WTC11 (cell line): Measurements from ENCODE around the gene OVAAL. TPM values are rescaled to one million over a fixed set of nuclear protein-coding genes. Genes with fewer than 3 reads are reported as not detected.

Source experiments
- ATAC-seq: fragments of 200-7000 bp; cut with Tn5 transposase; 2 replicates; pipeline ENCODE4 v1.10.0; 2021; ENCODE audit warnings: mild to moderate bottlenecking, moderate library complexity
- CTCF ChIA-PET: fragments of 300-600 bp; sonication (Branson Sonifier 250); formaldehyde crosslinking; loops from one replicate; lab custom pipeline; 2021; ENCODE audit warnings: antibody characterized with exemption; lab: Charles Lee
- POLR2A ChIA-PET: fragments of 350-600 bp; sonication (Branson Sonifier 250); formaldehyde crosslinking; loops from one replicate; lab custom pipeline; 2021; ENCODE audit warnings: antibody characterized with exemption; lab: Charles Lee
- DNase-seq: peaks from one replicate; pipeline ENCODE4 v3.0.0; 2021; ENCODE audit warnings: low spot score
- H3K27ac Mint-ChIP-seq: 2 replicates; pipeline ENCODE4 v1.8.0; 2021; ENCODE audit warnings: mixed read lengths
- H3K27me3 Mint-ChIP-seq: 2 replicates; pipeline ENCODE4 v1.8.0; 2021; ENCODE audit warnings: low read depth, mild to moderate bottlenecking, moderate library complexity, mixed read lengths
- H3K36me3 Mint-ChIP-seq: 2 replicates; pipeline ENCODE4 v1.8.0; 2021; ENCODE audit warnings: mixed read lengths
- H3K4me1 Mint-ChIP-seq: 2 replicates; pipeline ENCODE4 v1.8.0; 2022; ENCODE audit warnings: mixed read lengths
- H3K4me3 Mint-ChIP-seq: 2 replicates; pipeline ENCODE4 v1.8.0; 2021; ENCODE audit warnings: mild to moderate bottlenecking, moderate library complexity, mixed read lengths
- H3K9me3 Mint-ChIP-seq: 2 replicates; pipeline ENCODE4 v1.8.0; 2021; ENCODE audit warnings: mixed read lengths
- FOXK1 ChIP-seq: sonication (generic); formaldehyde crosslinking; IDR thresholded peaks from 2 replicates; pipeline ENCODE4 v1.8.0; 2022; ENCODE audit warnings: mild to moderate bottlenecking, moderate library complexity, missing genetic modification reagents
- HMGA2 ChIP-seq: fragments of 250-450 bp; sonication (Bioruptor Pico); IDR thresholded peaks from 2 replicates; pipeline ENCODE4 v1.4.0; 2021; ENCODE audit warnings: mild to moderate bottlenecking, moderate library complexity
- IRF2 ChIP-seq: sonication (generic); formaldehyde crosslinking; IDR thresholded peaks from 2 replicates; pipeline ENCODE4 v1.8.0; 2022; ENCODE audit warnings: low read depth, missing genetic modification reagents, borderline replicate concordance
- MXD4 ChIP-seq: fragments of 250-450 bp; sonication (Bioruptor Pico); IDR thresholded peaks from 2 replicates; pipeline ENCODE4 v1.8.0; 2021; ENCODE audit warnings: mild to moderate bottlenecking, moderate library complexity, borderline replicate concordance
- NFYB ChIP-seq: sonication (generic); formaldehyde crosslinking; conservative IDR thresholded peaks from 2 replicates; pipeline ENCODE4 v1.8.0; 2022; ENCODE audit warnings: low read depth, missing genetic modification reagents
- NR1H2 ChIP-seq: sonication (generic); formaldehyde crosslinking; IDR thresholded peaks from 2 replicates; pipeline ENCODE4 v1.9.0; 2021; ENCODE audit warnings: mild to moderate bottlenecking, moderate library complexity, missing genetic modification reagents
- TEAD4 ChIP-seq: sonication (generic); formaldehyde crosslinking; IDR thresholded peaks from 2 replicates; pipeline ENCODE4 v1.8.0; 2022; ENCODE audit warnings: mild to moderate bottlenecking, missing genetic modification reagents
- total RNA-seq: library from RNA; stranded (reverse); gene quantifications from 3 replicates; pipeline ENCODE4 v1.2.3, GENCODE V29; 2021
- TF ChIP-seq, protein P1 (sequence below): sonication (generic); formaldehyde crosslinking; conservative IDR thresholded peaks from 2 replicates; pipeline ENCODE4 v1.8.1; 2022; ENCODE audit warnings: mild to moderate bottlenecking, missing genetic modification reagents
- TF ChIP-seq, protein P2 (sequence below): sonication (generic); formaldehyde crosslinking; IDR thresholded peaks from 2 replicates; pipeline ENCODE4 v1.8.0; 2022; ENCODE audit warnings: mild to moderate bottlenecking, missing genetic modification reagents
- TF ChIP-seq, protein P3 (sequence below): fragments of 250-450 bp; sonication (Bioruptor Pico); IDR thresholded peaks from 2 replicates; pipeline ENCODE4 v1.8.0; 2021; ENCODE audit warnings: mild to moderate bottlenecking
- TF ChIP-seq, protein P4 (sequence below): sonication (generic); formaldehyde crosslinking; IDR thresholded peaks from 2 replicates; pipeline ENCODE4 v1.8.1; 2022; ENCODE audit warnings: low read depth, mild to moderate bottlenecking, moderate library complexity, missing genetic modification reagents, borderline replicate concordance
- TF ChIP-seq, protein P5 (sequence below): sonication (generic); formaldehyde crosslinking; IDR thresholded peaks from 2 replicates; pipeline ENCODE4 v1.8.1; 2022; ENCODE audit warnings: mild to moderate bottlenecking, missing genetic modification reagents, moderate library complexity, borderline replicate concordance
- TF ChIP-seq, protein P6 (sequence below): sonication (generic); formaldehyde crosslinking; IDR thresholded peaks from 2 replicates; pipeline ENCODE4 v1.8.1; 2022; ENCODE audit warnings: low read depth, missing genetic modification reagents, borderline replicate concordance
- TF ChIP-seq, protein P7 (sequence below): sonication (generic); formaldehyde crosslinking; IDR thresholded peaks from 2 replicates; pipeline ENCODE4 v1.8.1; 2023; ENCODE audit warnings: mild to moderate bottlenecking, missing genetic modification reagents, moderate library complexity
- TF ChIP-seq, protein P8 (sequence below): fragments of 200-600 bp; IDR thresholded peaks from 2 replicates; pipeline ENCODE4 v1.8.0; 2022; ENCODE audit warnings: antibody characterized with exemption

The OVAAL gene
- total RNA-seq, 1 experiment from 2014 or later = not detected

DNA sequence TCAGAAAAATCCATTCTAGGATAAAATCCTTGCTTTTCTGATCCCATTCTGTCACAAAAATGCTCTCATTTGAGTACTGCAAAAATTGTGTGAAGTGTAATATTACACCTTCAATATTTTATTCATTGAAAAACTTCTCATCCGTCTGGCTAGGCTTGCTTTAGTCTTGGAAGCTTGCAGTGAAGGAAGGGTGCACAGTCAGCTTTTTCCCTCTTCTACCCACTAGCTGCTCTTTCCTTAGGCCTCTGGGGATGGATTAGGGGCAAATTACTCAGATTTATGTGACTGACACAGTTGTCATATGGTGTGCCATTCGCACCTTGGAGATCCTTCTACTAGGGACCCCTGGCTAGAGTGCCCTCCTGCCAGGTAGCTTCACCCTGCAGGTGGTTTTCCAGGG lies 32.1 kb downstream of the OVAAL start:
- ChIA-PET CTCF (no interaction called here), POLR2A (no interaction called here)
- TF ChIP-seq TEAD4 (CRISPR knock-in tag) (no peak), FOXK1 (CRISPR knock-in tag) (no peak), NFYB (CRISPR knock-in tag) (no peak), MXD4 (CRISPR knock-in tag) (no peak), IRF2 (CRISPR knock-in tag) (no peak), NR1H2 (CRISPR knock-in tag) (no peak), HMGA2 (no peak)
- TF ChIP-seq, protein P1, sequence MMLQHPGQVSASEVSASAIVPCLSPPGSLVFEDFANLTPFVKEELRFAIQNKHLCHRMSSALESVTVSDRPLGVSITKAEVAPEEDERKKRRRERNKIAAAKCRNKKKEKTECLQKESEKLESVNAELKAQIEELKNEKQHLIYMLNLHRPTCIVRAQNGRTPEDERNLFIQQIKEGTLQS = no peak
- TF ChIP-seq, protein P2, sequence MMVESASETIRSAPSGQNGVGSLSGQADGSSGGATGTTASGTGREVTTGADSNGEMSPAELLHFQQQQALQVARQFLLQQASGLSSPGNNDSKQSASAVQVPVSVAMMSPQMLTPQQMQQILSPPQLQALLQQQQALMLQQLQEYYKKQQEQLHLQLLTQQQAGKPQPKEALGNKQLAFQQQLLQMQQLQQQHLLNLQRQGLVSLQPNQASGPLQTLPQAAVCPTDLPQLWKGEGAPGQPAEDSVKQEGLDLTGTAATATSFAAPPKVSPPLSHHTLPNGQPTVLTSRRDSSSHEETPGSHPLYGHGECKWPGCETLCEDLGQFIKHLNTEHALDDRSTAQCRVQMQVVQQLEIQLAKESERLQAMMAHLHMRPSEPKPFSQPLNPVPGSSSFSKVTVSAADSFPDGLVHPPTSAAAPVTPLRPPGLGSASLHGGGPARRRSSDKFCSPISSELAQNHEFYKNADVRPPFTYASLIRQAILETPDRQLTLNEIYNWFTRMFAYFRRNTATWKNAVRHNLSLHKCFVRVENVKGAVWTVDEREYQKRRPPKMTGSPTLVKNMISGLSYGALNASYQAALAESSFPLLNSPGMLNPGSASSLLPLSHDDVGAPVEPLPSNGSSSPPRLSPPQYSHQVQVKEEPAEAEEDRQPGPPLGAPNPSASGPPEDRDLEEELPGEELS (CRISPR knock-in tag) = no peak
- TF ChIP-seq, protein P3, sequence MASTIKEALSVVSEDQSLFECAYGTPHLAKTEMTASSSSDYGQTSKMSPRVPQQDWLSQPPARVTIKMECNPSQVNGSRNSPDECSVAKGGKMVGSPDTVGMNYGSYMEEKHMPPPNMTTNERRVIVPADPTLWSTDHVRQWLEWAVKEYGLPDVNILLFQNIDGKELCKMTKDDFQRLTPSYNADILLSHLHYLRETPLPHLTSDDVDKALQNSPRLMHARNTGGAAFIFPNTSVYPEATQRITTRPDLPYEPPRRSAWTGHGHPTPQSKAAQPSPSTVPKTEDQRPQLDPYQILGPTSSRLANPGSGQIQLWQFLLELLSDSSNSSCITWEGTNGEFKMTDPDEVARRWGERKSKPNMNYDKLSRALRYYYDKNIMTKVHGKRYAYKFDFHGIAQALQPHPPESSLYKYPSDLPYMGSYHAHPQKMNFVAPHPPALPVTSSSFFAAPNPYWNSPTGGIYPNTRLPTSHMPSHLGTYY (CRISPR knock-in tag) = no peak
- TF ChIP-seq, protein P4, sequence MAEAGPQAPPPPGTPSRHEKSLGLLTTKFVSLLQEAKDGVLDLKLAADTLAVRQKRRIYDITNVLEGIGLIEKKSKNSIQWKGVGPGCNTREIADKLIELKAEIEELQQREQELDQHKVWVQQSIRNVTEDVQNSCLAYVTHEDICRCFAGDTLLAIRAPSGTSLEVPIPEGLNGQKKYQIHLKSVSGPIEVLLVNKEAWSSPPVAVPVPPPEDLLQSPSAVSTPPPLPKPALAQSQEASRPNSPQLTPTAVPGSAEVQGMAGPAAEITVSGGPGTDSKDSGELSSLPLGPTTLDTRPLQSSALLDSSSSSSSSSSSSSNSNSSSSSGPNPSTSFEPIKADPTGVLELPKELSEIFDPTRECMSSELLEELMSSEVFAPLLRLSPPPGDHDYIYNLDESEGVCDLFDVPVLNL (CRISPR knock-in tag) = no peak
- TF ChIP-seq, protein P5, sequence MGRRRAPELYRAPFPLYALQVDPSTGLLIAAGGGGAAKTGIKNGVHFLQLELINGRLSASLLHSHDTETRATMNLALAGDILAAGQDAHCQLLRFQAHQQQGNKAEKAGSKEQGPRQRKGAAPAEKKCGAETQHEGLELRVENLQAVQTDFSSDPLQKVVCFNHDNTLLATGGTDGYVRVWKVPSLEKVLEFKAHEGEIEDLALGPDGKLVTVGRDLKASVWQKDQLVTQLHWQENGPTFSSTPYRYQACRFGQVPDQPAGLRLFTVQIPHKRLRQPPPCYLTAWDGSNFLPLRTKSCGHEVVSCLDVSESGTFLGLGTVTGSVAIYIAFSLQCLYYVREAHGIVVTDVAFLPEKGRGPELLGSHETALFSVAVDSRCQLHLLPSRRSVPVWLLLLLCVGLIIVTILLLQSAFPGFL (CRISPR knock-in tag) = no peak
- TF ChIP-seq, protein P6, sequence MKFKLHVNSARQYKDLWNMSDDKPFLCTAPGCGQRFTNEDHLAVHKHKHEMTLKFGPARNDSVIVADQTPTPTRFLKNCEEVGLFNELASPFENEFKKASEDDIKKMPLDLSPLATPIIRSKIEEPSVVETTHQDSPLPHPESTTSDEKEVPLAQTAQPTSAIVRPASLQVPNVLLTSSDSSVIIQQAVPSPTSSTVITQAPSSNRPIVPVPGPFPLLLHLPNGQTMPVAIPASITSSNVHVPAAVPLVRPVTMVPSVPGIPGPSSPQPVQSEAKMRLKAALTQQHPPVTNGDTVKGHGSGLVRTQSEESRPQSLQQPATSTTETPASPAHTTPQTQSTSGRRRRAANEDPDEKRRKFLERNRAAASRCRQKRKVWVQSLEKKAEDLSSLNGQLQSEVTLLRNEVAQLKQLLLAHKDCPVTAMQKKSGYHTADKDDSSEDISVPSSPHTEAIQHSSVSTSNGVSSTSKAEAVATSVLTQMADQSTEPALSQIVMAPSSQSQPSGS (CRISPR knock-in tag) = no peak
- TF ChIP-seq, protein P7, sequence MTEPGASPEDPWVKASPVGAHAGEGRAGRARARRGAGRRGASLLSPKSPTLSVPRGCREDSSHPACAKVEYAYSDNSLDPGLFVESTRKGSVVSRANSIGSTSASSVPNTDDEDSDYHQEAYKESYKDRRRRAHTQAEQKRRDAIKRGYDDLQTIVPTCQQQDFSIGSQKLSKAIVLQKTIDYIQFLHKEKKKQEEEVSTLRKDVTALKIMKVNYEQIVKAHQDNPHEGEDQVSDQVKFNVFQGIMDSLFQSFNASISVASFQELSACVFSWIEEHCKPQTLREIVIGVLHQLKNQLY (CRISPR knock-in tag) = no peak
- TF ChIP-seq, protein P8, sequence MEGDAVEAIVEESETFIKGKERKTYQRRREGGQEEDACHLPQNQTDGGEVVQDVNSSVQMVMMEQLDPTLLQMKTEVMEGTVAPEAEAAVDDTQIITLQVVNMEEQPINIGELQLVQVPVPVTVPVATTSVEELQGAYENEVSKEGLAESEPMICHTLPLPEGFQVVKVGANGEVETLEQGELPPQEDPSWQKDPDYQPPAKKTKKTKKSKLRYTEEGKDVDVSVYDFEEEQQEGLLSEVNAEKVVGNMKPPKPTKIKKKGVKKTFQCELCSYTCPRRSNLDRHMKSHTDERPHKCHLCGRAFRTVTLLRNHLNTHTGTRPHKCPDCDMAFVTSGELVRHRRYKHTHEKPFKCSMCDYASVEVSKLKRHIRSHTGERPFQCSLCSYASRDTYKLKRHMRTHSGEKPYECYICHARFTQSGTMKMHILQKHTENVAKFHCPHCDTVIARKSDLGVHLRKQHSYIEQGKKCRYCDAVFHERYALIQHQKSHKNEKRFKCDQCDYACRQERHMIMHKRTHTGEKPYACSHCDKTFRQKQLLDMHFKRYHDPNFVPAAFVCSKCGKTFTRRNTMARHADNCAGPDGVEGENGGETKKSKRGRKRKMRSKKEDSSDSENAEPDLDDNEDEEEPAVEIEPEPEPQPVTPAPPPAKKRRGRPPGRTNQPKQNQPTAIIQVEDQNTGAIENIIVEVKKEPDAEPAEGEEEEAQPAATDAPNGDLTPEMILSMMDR = no peak

More for the DNA sequence above, 32.1 kb downstream of the OVAAL start:
- Mint-ChIP-seq H3K27ac (no peak overlapping the region), H3K4me3 (no peak overlapping the region), H3K4me1 (peaks cover 5% of the 10 kb centered on the region; the same call in 1 of the 2 replicates), H3K36me3 (0 out of 2 replicates have a peak, but pooled peaks cover 2% of the 10 kb centered on the region), H3K9me3 (peaks cover 11% of the 10 kb centered on the region), H3K27me3 (no peaks in the 10 kb centered on the region)
- ATAC-seq (no peak), DNase-seq (no peak)
